KMS-11 (cell line): ENCODE data around the gene CEP63.

ENCODE experiments used
- H2AFZ ChIP-seq: fragments of 200-600 bp; sonication (generic); 2 replicates; pipeline ENCODE4 v1.6.1; 2016; ENCODE audit warnings: antibody characterized with exemption, mixed run types, low read depth
- H3K27ac ChIP-seq: fragments of 200-600 bp; sonication (generic); 2 replicates; pipeline ENCODE4 v1.6.1; 2016; ENCODE audit warnings: mild to moderate bottlenecking, mixed run types
- H3K27me3 ChIP-seq: fragments of 200-600 bp; sonication (generic); 2 replicates; pipeline ENCODE4 v1.6.1; 2017; ENCODE audit warnings: mild to moderate bottlenecking, low read depth, mixed run types, moderate library complexity; ENCODE audit not compliant: insufficient read depth
- H3K36me3 ChIP-seq: fragments of 200-600 bp; sonication (generic); 2 replicates; pipeline ENCODE4 v1.6.1; 2017; ENCODE audit warnings: mild to moderate bottlenecking, mixed run types; ENCODE audit not compliant: insufficient read depth
- H3K4me1 ChIP-seq: fragments of 200-600 bp; sonication (generic); 2 replicates; pipeline ENCODE4 v1.6.1; 2016; ENCODE audit warnings: mild to moderate bottlenecking, low read depth, mixed run types; ENCODE audit not compliant: poor library complexity, severe bottlenecking
- H3K4me2 ChIP-seq: fragments of 200-600 bp; sonication (generic); 2 replicates; pipeline ENCODE4 v1.7.0; 2016; ENCODE audit warnings: mild to moderate bottlenecking, mixed run types
- H3K4me3 ChIP-seq: fragments of 200-600 bp; sonication (generic); IDR thresholded peaks from 2 replicates; pipeline ENCODE4 v1.6.1; 2017; ENCODE audit warnings: low read depth, low read length, mixed read lengths; ENCODE audit not compliant: insufficient read depth
- H3K79me2 ChIP-seq: fragments of 200-600 bp; sonication (generic); 2 replicates; pipeline ENCODE4 v1.6.1; 2016; ENCODE audit warnings: low read depth, mixed run types; ENCODE audit not compliant: insufficient read depth
- H3K9ac ChIP-seq: fragments of 200-600 bp; sonication (generic); 2 replicates; pipeline ENCODE4 v1.6.1; 2016; ENCODE audit warnings: mild to moderate bottlenecking, mixed run types
- H4K20me1 ChIP-seq: fragments of 200-600 bp; sonication (generic); 2 replicates; pipeline ENCODE4 v1.6.1; 2016; ENCODE audit warnings: mild to moderate bottlenecking, mixed run types; ENCODE audit not compliant: insufficient read depth
- TF ChIP-seq, protein P1 (sequence below): fragments of 200-600 bp; sonication (generic); conservative IDR thresholded peaks from 2 replicates; pipeline ENCODE4 v1.6.1; 2017; ENCODE audit warnings: low read depth, mild to moderate bottlenecking, antibody characterized with exemption, low read length, moderate library complexity, mixed read lengths

CEP63 gene

DNA sequence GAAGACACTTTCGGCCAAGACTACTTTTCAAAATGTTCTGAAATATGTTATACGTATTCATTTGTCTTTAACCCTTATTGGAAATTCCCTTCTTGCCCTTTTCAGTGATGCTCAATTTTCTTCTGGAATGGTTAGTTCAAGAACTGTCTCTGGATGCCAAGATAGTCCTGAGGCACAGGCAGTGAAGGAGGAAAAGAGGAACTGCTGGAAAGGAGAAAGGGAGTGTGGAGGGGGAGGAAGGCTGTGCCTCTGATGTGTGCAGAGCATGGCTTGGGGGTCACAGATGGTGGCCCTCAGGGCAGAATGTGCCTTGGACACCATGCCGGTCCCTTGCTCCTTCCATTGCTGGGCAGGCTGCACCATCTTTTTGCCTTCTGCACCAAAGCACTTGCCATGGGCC is 73.7 kb downstream of the CEP63 start:
- TF ChIP-seq, protein P1, sequence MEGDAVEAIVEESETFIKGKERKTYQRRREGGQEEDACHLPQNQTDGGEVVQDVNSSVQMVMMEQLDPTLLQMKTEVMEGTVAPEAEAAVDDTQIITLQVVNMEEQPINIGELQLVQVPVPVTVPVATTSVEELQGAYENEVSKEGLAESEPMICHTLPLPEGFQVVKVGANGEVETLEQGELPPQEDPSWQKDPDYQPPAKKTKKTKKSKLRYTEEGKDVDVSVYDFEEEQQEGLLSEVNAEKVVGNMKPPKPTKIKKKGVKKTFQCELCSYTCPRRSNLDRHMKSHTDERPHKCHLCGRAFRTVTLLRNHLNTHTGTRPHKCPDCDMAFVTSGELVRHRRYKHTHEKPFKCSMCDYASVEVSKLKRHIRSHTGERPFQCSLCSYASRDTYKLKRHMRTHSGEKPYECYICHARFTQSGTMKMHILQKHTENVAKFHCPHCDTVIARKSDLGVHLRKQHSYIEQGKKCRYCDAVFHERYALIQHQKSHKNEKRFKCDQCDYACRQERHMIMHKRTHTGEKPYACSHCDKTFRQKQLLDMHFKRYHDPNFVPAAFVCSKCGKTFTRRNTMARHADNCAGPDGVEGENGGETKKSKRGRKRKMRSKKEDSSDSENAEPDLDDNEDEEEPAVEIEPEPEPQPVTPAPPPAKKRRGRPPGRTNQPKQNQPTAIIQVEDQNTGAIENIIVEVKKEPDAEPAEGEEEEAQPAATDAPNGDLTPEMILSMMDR: no peak
- Histone ChIP-seq H3K79me2 (no peaks in the 10 kb centered on the region), H3K4me2 (no peak overlapping the region), H3K9ac (no peak overlapping the region), H3K4me1 (no peaks in the 10 kb centered on the region), H3K4me3 (no peak overlapping the region), H3K36me3 (no peaks in the 10 kb centered on the region), H3K27me3 (no peaks in the 10 kb centered on the region), H4K20me1 (no peaks in the 10 kb centered on the region), H3K27ac (no peak overlapping the region), H2AFZ (no peak overlapping the region)

DNA sequence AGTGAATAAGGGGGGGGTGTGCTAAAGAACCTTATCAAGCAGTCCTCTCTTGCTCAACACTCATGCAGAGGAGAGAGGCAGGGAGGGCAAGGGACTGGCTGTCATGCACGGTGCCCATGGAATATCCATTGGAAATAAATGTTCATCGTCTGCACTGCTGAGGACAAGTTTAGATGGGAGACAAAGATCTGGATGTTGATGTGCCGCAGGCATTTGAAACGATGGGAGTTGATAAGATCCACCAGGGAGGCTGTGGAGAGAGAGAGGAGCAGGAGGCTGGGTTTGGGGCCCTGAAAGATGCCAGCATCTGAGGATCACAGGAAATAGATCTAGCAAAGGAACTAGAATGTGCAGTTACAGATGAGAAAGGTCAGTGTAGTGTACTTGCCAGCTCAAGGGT is 76.2 kb downstream of the CEP63 start:
- Histone ChIP-seq H3K9ac (no peak overlapping the region), H3K4me2 (no peak overlapping the region), H2AFZ (no peak overlapping the region), H3K4me1 (no peaks in the 10 kb centered on the region), H3K27ac (no peak overlapping the region), H3K4me3 (no peak overlapping the region), H3K27me3 (no peaks in the 10 kb centered on the region), H3K36me3 (no peaks in the 10 kb centered on the region), H4K20me1 (no peaks in the 10 kb centered on the region), H3K79me2 (no peaks in the 10 kb centered on the region)
- TF ChIP-seq, protein P1: no peak

DNA sequence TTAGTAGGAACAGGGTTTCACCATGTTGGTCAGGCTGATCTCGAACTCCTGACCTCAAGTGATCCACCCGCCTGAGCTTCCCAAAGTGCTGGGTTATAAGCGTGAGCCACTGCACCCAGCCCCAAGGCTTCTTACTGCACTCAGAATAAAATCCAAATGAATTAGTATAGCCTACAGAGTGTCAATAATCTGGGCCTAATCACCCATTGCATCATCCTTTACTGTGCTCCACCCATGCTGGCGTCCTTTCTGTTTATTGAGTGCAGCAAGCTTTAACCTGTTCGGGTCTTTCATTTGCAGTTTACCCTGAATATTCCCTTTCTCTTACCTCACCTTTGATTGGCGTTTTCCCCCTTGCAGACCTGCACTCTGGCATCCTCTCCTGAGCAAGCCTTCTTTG is 77.7 kb downstream of the CEP63 start:
- no peak overlapping the region for H2AFZ ChIP-seq
- no peak overlapping the region for H3K9ac ChIP-seq
- no peaks in the 10 kb centered on the region for H4K20me1 ChIP-seq
- no peaks in the 10 kb centered on the region for H3K4me1 ChIP-seq
- no peak overlapping the region for H3K27ac ChIP-seq
- H3K79me2 ChIP-seq: no peaks in the 10 kb centered on the region
- H3K4me3 ChIP-seq: no peak overlapping the region
- no peak overlapping the region for H3K4me2 ChIP-seq
- no peaks in the 10 kb centered on the region for H3K36me3 ChIP-seq
- TF ChIP-seq, protein P1: no peak
- no peaks in the 10 kb centered on the region for H3K27me3 ChIP-seq

DNA sequence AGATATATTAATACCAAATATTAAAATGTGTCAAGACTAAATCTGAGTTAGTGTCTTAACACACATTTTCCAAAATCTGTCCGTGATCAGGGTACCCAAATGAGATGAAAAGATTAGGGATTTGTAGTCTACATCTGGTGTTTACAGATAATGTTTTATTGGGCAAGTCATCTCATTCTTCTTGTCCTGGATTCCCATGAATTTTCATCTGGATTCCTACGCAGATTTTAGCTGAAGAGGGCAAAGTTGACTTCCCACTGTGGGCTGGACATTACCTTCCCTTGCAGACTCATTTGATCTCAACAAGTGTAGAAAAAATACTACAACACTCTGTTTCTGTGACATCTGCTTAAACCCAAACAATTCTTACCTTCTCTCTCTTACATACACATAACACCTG is 79.1 kb downstream of the CEP63 start:
- Histone ChIP-seq H2AFZ (no peak overlapping the region), H4K20me1 (no peaks in the 10 kb centered on the region), H3K9ac (no peak overlapping the region), H3K4me3 (no peak overlapping the region), H3K27me3 (no peaks in the 10 kb centered on the region), H3K36me3 (no peaks in the 10 kb centered on the region), H3K4me2 (no peak overlapping the region), H3K4me1 (no peaks in the 10 kb centered on the region), H3K27ac (no peak overlapping the region), H3K79me2 (no peaks in the 10 kb centered on the region)
- TF ChIP-seq, protein P1: no peak

DNA sequence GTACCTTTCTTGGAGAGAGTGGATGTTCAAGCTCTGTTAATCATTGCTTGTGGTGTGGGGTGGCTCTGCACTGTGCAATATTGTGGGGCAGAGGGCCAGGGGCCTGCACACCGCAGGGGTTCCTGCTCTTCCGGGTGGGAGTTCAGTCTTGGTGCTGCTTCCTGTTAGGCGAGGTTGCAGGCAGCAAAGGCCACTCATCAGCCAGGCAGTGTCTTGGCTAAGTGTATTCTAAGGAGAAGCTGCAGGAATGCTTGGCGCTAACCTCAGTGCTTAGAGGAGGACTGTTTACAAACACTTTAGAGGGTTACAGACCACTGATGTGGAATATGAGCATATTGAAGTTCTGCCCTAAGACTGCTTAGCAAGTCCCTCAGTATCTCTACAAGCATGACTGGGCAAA is 81.7 kb downstream of the CEP63 start:
- no peaks in the 10 kb centered on the region for H3K79me2 ChIP-seq
- TF ChIP-seq, protein P1: no peak

More for the DNA sequence above, 81.7 kb downstream of the CEP63 start:
- H3K27me3 ChIP-seq: no peaks in the 10 kb centered on the region
- no peak overlapping the region for H3K27ac ChIP-seq
- H3K36me3 ChIP-seq: no peaks in the 10 kb centered on the region
- H3K4me2 ChIP-seq: no peak overlapping the region
- H3K4me1 ChIP-seq: no peaks in the 10 kb centered on the region
- H4K20me1 ChIP-seq: no peaks in the 10 kb centered on the region
- no peak overlapping the region for H3K9ac ChIP-seq
- H3K4me3 ChIP-seq: no peak overlapping the region
- no peak overlapping the region for H2AFZ ChIP-seq
